ENCODE data around the gene SERINC5.

Gene SERINC5

GRCh38 chr5:80077051-80077714 lies 178.7 kb downstream of the SERINC5 start:
- H3K4me3 ChIP-seq (ENCODE audit: low read depth, low read length) = no peak overlapping the region
- no peak for TF ChIP-seq CTCF (conservative IDR thresholded peaks at IDR 0.05; ENCODE audit: low read depth, low read length)
- DNase-seq (ENCODE audit: low read depth) = no peak

- peak; percentile 4 for DNase-seq (ENCODE audit: low read depth)
- no peak for TF ChIP-seq CTCF (conservative IDR thresholded peaks at IDR 0.05; ENCODE audit: low read depth, low read length)
- no peak overlapping the region for H3K4me3 ChIP-seq (ENCODE audit: low read depth, low read length)
These were observed 179.5 kb downstream of the SERINC5 start for GRCh38 chr5:80076131-80077050.

- H3K4me3 ChIP-seq (ENCODE audit: low read depth, low read length) = no peak overlapping the region
- DNase-seq (ENCODE audit: low read depth) = no peak
- TF ChIP-seq CTCF (conservative IDR thresholded peaks at IDR 0.05; ENCODE audit: low read depth, low read length) = no peak
These were observed 183.5 kb downstream of the SERINC5 start for GRCh38 chr5:80072103-80073073.

- H3K4me3 ChIP-seq (ENCODE audit: low read depth, low read length) = no peak overlapping the region
- no peak for TF ChIP-seq CTCF (conservative IDR thresholded peaks at IDR 0.05; ENCODE audit: low read depth, low read length)
- DNase-seq (ENCODE audit: low read depth) = no peak
These were observed 184.3 kb downstream of the SERINC5 start for GRCh38 chr5:80071510-80072021.

- H3K4me3 ChIP-seq (ENCODE audit: low read depth, low read length) = no peak overlapping the region
- TF ChIP-seq CTCF (conservative IDR thresholded peaks at IDR 0.05; ENCODE audit: low read depth, low read length) = no peak
- no peak for DNase-seq (ENCODE audit: low read depth)
These were observed 185.4 kb downstream of the SERINC5 start for GRCh38 chr5:80070338-80071056.

GRCh38 chr5:80069918-80070318 lies 185.9 kb downstream of the SERINC5 start:
- TF ChIP-seq CTCF (conservative IDR thresholded peaks at IDR 0.05; ENCODE audit: low read depth, low read length) = no peak
- no peak for DNase-seq (ENCODE audit: low read depth)
- no peak overlapping the region for H3K4me3 ChIP-seq (ENCODE audit: low read depth, low read length)
